HFF-Myc (cell line): ENCODE results near the gene AJAP1.

Experiments
- DNase-seq: peaks from one replicate; pipeline ENCODE4 v3.0.0-alpha.2; 2011; ENCODE audit warnings: low read depth; ENCODE audit errors: extremely low read depth
- H3K4me3 ChIP-seq: replicated peaks from 2 replicates; pipeline ENCODE4 v1.5.1; 2011; ENCODE audit warnings: low read depth, mild to moderate bottlenecking, control low read depth, low read length
- CTCF ChIP-seq: IDR thresholded peaks from 2 replicates; pipeline ENCODE4 v1.5.1; 2012; ENCODE audit warnings: mild to moderate bottlenecking, low read depth, low read length, control low read depth; ENCODE audit errors: missing control alignments

Gene AJAP1

GRCh38 chr1:4781646-4782045 lies 127.2 kb downstream of the AJAP1 start:
- DNase-seq, result no peak
- H3K4me3 ChIP-seq, result no peak overlapping the region
- no peak for TF ChIP-seq CTCF

GRCh38 chr1:4784761-4785160 lies 130.4 kb downstream of the AJAP1 start:
- no peak for DNase-seq
- H3K4me3 ChIP-seq, result no peak overlapping the region
- TF ChIP-seq CTCF, result no peak

GRCh38 chr1:4786055-4786454 lies 131.6 kb downstream of the AJAP1 start:
- no peak for DNase-seq
- TF ChIP-seq CTCF, result no peak
- no peak overlapping the region for H3K4me3 ChIP-seq

GRCh38 chr1:4787551-4787950 lies 133.1 kb downstream of the AJAP1 start:
- H3K4me3 ChIP-seq, result no peak overlapping the region
- DNase-seq, result no peak
- no peak for TF ChIP-seq CTCF

- no peak for TF ChIP-seq CTCF
- no peak for DNase-seq
- H3K4me3 ChIP-seq, result no peak overlapping the region
These were observed 138.2 kb downstream of the AJAP1 start for GRCh38 chr1:4792565-4792964.

GRCh38 chr1:4794020-4794780 lies 139.8 kb downstream of the AJAP1 start:
- H3K4me3 ChIP-seq, result no peak overlapping the region
- no peak for TF ChIP-seq CTCF
- no peak for DNase-seq
